ENCODE data around the gene RNF103.

RNF103 gene

GRCh38 chr2:86616502-86616901 lies 7.2 kb downstream of the RNF103 start:
- H3K4me3 ChIP-seq (replicated peaks; ENCODE audit: low read depth, low read length) = no peak overlapping the region
- no peak for TF ChIP-seq CTCF (IDR thresholded peaks at IDR 0.05; ENCODE audit: low read length, missing control alignments)
- no peak for DNase-seq (ENCODE audit: low read depth)

DNA sequence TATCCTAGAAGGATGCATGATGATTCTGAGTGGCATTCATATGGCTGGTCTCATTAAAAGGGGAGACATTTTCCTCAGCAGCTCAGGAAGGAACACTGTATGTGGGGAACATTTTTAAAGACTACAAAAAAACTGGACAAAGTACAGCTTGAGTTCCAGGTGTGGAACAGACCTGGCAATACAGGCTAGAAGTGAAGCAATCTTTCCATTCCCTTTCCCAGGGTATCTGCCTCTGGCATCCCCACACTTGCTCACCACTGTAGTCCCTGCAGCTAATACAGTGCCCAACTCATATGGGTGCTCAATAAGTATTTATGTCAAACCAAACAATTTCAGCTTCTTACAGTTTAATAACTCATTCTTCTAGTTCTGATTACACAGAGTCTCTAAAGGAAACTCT lies 8.1 kb downstream of the RNF103 start:
- TF ChIP-seq CTCF (IDR thresholded peaks at IDR 0.05; ENCODE audit: low read length, missing control alignments) = no peak
- no peak overlapping the region for H3K4me3 ChIP-seq (replicated peaks; ENCODE audit: low read depth, low read length)
- no peak for DNase-seq (ENCODE audit: low read depth)

DNA sequence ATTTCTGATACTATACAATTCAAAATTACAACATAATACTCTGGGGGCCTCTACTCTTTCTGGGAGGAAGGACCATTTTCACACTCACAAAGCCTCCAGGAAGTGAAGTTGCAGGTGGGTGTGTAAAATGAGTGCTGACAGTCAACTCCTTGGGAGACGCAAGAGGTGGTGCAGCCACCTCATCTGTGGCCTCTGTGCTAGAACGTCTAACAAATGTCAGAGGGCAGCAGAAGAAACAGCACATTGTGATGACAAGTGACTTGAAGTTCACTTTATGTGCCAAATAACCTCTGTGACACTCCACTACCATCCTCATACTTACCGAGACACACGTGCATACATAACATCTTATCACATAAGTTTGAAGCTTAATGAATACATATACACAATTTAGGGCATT lies 10.2 kb downstream of the RNF103 start:
- H3K4me3 ChIP-seq (replicated peaks; ENCODE audit: low read depth, low read length) = no peak overlapping the region
- TF ChIP-seq CTCF (IDR thresholded peaks at IDR 0.05; ENCODE audit: low read length, missing control alignments) = no peak
- no peak for DNase-seq (ENCODE audit: low read depth)

DNA sequence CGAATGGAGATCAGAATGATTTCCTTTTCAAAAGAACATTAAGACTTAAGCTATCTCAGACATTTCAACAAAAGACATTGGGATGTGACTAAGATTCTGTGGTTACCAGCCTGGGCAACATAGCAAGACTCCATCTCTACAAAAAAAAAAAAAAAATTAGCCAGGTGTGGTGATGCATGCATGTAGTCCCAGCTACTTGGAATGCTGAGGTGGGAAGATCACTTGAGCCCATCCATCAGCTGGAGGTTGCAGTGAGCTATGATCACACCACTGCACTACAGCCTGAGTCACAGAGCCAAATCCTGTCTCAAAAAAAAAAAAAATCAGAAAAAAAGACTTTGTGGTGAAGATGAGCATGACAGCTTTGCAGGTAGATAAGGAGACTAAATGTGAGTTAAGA lies 12.8 kb downstream of the RNF103 start:
- TF ChIP-seq CTCF (IDR thresholded peaks at IDR 0.05; ENCODE audit: low read length, missing control alignments) = no peak
- DNase-seq (ENCODE audit: low read depth) = no peak
- H3K4me3 ChIP-seq (replicated peaks; ENCODE audit: low read depth, low read length) = no peak overlapping the region

DNA sequence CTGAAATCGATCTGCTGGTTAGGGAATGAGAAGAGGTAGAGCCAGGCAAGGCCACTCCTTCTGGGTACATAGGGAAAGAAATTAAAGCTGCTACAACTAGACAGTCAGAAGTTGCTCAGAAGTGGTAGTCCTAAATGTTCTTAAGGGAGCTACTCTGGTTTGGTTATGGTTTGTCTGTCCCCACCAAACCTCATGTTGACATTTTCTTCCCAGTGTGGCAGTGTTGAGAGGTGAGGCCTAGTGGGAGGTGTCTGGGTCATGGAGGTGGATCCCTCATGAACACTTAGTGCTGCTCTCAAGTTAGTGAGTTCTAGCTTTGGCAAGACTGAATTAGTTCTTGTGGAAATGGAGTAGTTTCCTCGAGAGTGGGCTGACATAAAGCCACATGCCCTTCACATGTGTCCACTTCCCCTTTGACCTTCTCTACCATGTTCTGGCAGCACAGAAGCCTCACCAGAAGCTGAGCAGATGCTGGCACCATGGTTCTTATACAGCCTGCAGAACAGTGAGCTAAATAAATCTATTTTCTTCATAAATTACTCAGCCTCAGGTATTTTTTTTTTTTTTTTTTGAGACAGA lies 14.7 kb downstream of the RNF103 start:
- H3K4me3 ChIP-seq (replicated peaks; ENCODE audit: low read depth, low read length) = no peak overlapping the region
- DNase-seq (ENCODE audit: low read depth) = no peak
- no peak for TF ChIP-seq CTCF (IDR thresholded peaks at IDR 0.05; ENCODE audit: low read length, missing control alignments)

- H3K4me3 ChIP-seq (replicated peaks; ENCODE audit: low read depth, low read length) = no peak overlapping the region
- no peak for TF ChIP-seq CTCF (IDR thresholded peaks at IDR 0.05; ENCODE audit: low read length, missing control alignments)
- DNase-seq (ENCODE audit: low read depth) = no peak
These were observed 19.8 kb downstream of the RNF103 start for GRCh38 chr2:86603905-86604304.

DNA sequence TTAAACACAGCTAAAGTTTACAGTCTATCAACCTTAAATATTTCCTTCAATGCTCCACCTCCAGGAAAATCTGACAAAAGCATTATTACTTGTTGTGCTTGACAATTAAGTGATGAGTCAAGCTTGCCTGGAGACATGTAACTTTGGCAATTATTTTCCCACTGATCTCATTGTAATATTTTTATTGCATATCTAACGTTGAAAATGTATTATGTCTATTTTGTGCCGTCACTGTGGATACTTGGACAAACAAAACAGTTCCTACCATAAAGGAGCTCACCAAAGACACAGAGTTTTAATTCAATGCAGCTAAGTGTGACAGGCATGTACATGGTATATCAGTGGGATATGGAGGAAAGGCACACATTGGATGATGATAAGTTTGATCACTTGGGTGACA lies 24.7 kb downstream of the RNF103 start:
- H3K4me3 ChIP-seq (replicated peaks; ENCODE audit: low read depth, low read length) = no peak overlapping the region
- no peak for DNase-seq (ENCODE audit: low read depth)
- no peak for TF ChIP-seq CTCF (IDR thresholded peaks at IDR 0.05; ENCODE audit: low read length, missing control alignments)
